Measurements from ENCODE around the gene ST8SIA6.
"Not testable (repeated sequence)": the region's sequence is repeated elsewhere in the genome, so short reads cannot be mapped to it uniquely, and the experiment has no call there.

ST8SIA6 gene

GRCh38 chr10:17410907-17411306 is 43.5 kb downstream of the ST8SIA6 start:
- Histone ChIP-seq H3K9me3 (ENCODE audit: control insufficient read depth, insufficient read depth, low read length) (no peaks in the 10 kb centered on the region), H3K4me3 (ENCODE audit: low read depth, low read length) (no peak overlapping the region), H3K4me1 (ENCODE audit: control insufficient read depth, insufficient read depth, low read length) (peaks cover 7% of the 10 kb centered on the region), H3K9ac (ENCODE audit: low read depth, low read length) (no peak overlapping the region), H3K36me3 (ENCODE audit: control insufficient read depth, insufficient read depth, low read length) (no peaks in the 10 kb centered on the region), H3K27ac (ENCODE audit: low read depth, low read length) (no peak overlapping the region), H3K27me3 (ENCODE audit: control insufficient read depth, insufficient read depth, low read length) (no peaks in the 10 kb centered on the region)

- Histone ChIP-seq H3K9me3 (ENCODE audit: control insufficient read depth, insufficient read depth, low read length) (no peaks in the 10 kb centered on the region), H3K4me1 (ENCODE audit: control insufficient read depth, insufficient read depth, low read length) (peaks cover 18% of the 10 kb centered on the region), H3K4me3 (ENCODE audit: low read depth, low read length) (no peak overlapping the region), H3K36me3 (ENCODE audit: control insufficient read depth, insufficient read depth, low read length) (no peaks in the 10 kb centered on the region), H3K27me3 (ENCODE audit: control insufficient read depth, insufficient read depth, low read length) (no peaks in the 10 kb centered on the region), H3K9ac (ENCODE audit: low read depth, low read length) (no peak overlapping the region), H3K27ac (ENCODE audit: low read depth, low read length) (no peak overlapping the region)
These were observed 45.1 kb downstream of the ST8SIA6 start for GRCh38 chr10:17409170-17409733.

- Histone ChIP-seq H3K9me3 (ENCODE audit: control insufficient read depth, insufficient read depth, low read length) (no peaks in the 10 kb centered on the region), H3K4me1 (ENCODE audit: control insufficient read depth, insufficient read depth, low read length) (peaks cover 19% of the 10 kb centered on the region), H3K36me3 (ENCODE audit: control insufficient read depth, insufficient read depth, low read length) (no peaks in the 10 kb centered on the region), H3K27ac (ENCODE audit: low read depth, low read length) (no peak overlapping the region), H3K9ac (ENCODE audit: low read depth, low read length) (no peak overlapping the region), H3K27me3 (ENCODE audit: control insufficient read depth, insufficient read depth, low read length) (no peaks in the 10 kb centered on the region), H3K4me3 (ENCODE audit: low read depth, low read length) (no peak overlapping the region)
These were observed 47.3 kb downstream of the ST8SIA6 start for GRCh38 chr10:17407047-17407446.

- no peak overlapping the region for H3K4me3 ChIP-seq (ENCODE audit: low read depth, low read length)
- no peaks in the 10 kb centered on the region for H3K9me3 ChIP-seq (ENCODE audit: control insufficient read depth, insufficient read depth, low read length)
- peaks cover 19% of the 10 kb centered on the region for H3K4me1 ChIP-seq (ENCODE audit: control insufficient read depth, insufficient read depth, low read length)
- peak overlapping the region; percentile 7; the same call in 1 of the 2 replicates for H3K9ac ChIP-seq (ENCODE audit: low read depth, low read length)
- no peaks in the 10 kb centered on the region for H3K36me3 ChIP-seq (ENCODE audit: control insufficient read depth, insufficient read depth, low read length)
- peak overlapping the region; percentile 82 for H3K27ac ChIP-seq (ENCODE audit: low read depth, low read length)
- H3K27me3 ChIP-seq (ENCODE audit: control insufficient read depth, insufficient read depth, low read length), result no peaks in the 10 kb centered on the region
These were observed 48.2 kb downstream of the ST8SIA6 start for GRCh38 chr10:17406036-17406834.

- Histone ChIP-seq H3K4me3 (ENCODE audit: low read depth, low read length) (no peak overlapping the region), H3K9ac (ENCODE audit: low read depth, low read length) (no peak overlapping the region), H3K27ac (ENCODE audit: low read depth, low read length) (no peak overlapping the region), H3K4me1 (ENCODE audit: control insufficient read depth, insufficient read depth, low read length) (peaks cover 19% of the 10 kb centered on the region), H3K27me3 (ENCODE audit: control insufficient read depth, insufficient read depth, low read length) (no peaks in the 10 kb centered on the region), H3K9me3 (ENCODE audit: control insufficient read depth, insufficient read depth, low read length) (no peaks in the 10 kb centered on the region), H3K36me3 (ENCODE audit: control insufficient read depth, insufficient read depth, low read length) (no peaks in the 10 kb centered on the region)
These were observed 51.2 kb downstream of the ST8SIA6 start for GRCh38 chr10:17403161-17403560.

GRCh38 chr10:17402040-17402439 is 52.4 kb downstream of the ST8SIA6 start:
- not testable (repeated sequence) for H3K36me3 ChIP-seq (ENCODE audit: control insufficient read depth, insufficient read depth, low read length); H3K27ac ChIP-seq (ENCODE audit: low read depth, low read length); H3K9me3 ChIP-seq (ENCODE audit: control insufficient read depth, insufficient read depth, low read length); H3K4me3 ChIP-seq (ENCODE audit: low read depth, low read length); H3K9ac ChIP-seq (ENCODE audit: low read depth, low read length); H3K27me3 ChIP-seq (ENCODE audit: control insufficient read depth, insufficient read depth, low read length)
- H3K4me1 ChIP-seq (ENCODE audit: control insufficient read depth, insufficient read depth, low read length), result peaks cover 19% of the 10 kb centered on the region

GRCh38 chr10:17396004-17396403 is 58.4 kb downstream of the ST8SIA6 start:
- no peak overlapping the region for H3K27ac ChIP-seq (ENCODE audit: low read depth, low read length)
- H3K4me3 ChIP-seq (ENCODE audit: low read depth, low read length), result no peak overlapping the region
- H3K27me3 ChIP-seq (ENCODE audit: control insufficient read depth, insufficient read depth, low read length), result no peaks in the 10 kb centered on the region
- no peaks in the 10 kb centered on the region for H3K36me3 ChIP-seq (ENCODE audit: control insufficient read depth, insufficient read depth, low read length)
- H3K4me1 ChIP-seq (ENCODE audit: control insufficient read depth, insufficient read depth, low read length), result no peaks in the 10 kb centered on the region
- no peak overlapping the region for H3K9ac ChIP-seq (ENCODE audit: low read depth, low read length)
- H3K9me3 ChIP-seq (ENCODE audit: control insufficient read depth, insufficient read depth, low read length), result no peaks in the 10 kb centered on the region

- no peak overlapping the region for H3K9ac ChIP-seq (ENCODE audit: low read depth, low read length)
These were observed 59.5 kb downstream of the ST8SIA6 start for GRCh38 chr10:17394854-17395253.

GRCh38 chr10:17387861-17388503 is 66.4 kb downstream of the ST8SIA6 start:
- Histone ChIP-seq H3K4me1 (ENCODE audit: control insufficient read depth, insufficient read depth, low read length) (peaks cover 9% of the 10 kb centered on the region; the same call in 1 of the 2 replicates), H3K36me3 (ENCODE audit: control insufficient read depth, insufficient read depth, low read length) (no peaks in the 10 kb centered on the region), H3K27ac (ENCODE audit: low read depth, low read length) (peak overlapping the region; percentile 21), H3K9ac (ENCODE audit: low read depth, low read length) (no peak overlapping the region), H3K4me3 (ENCODE audit: low read depth, low read length) (no peak overlapping the region), H3K9me3 (ENCODE audit: control insufficient read depth, insufficient read depth, low read length) (peaks cover 3% of the 10 kb centered on the region; the same call in 1 of the 2 replicates), H3K27me3 (ENCODE audit: control insufficient read depth, insufficient read depth, low read length) (no peaks in the 10 kb centered on the region)

More at GRCh38 chr10:17394854-17395253, 59.5 kb downstream of the ST8SIA6 start:
- H3K9me3 ChIP-seq (ENCODE audit: control insufficient read depth, insufficient read depth, low read length), result no peaks in the 10 kb centered on the region
- H3K36me3 ChIP-seq (ENCODE audit: control insufficient read depth, insufficient read depth, low read length), result no peaks in the 10 kb centered on the region
- H3K27ac ChIP-seq (ENCODE audit: low read depth, low read length), result no peak overlapping the region
- H3K27me3 ChIP-seq (ENCODE audit: control insufficient read depth, insufficient read depth, low read length), result no peaks in the 10 kb centered on the region
- no peak overlapping the region for H3K4me3 ChIP-seq (ENCODE audit: low read depth, low read length)
- H3K4me1 ChIP-seq (ENCODE audit: control insufficient read depth, insufficient read depth, low read length), result no peaks in the 10 kb centered on the region

- no peaks in the 10 kb centered on the region for H3K27me3 ChIP-seq (ENCODE audit: control insufficient read depth, insufficient read depth, low read length)
- peaks cover 3% of the 10 kb centered on the region; the same call in 1 of the 2 replicates for H3K9me3 ChIP-seq (ENCODE audit: control insufficient read depth, insufficient read depth, low read length)
- no peak overlapping the region for H3K27ac ChIP-seq (ENCODE audit: low read depth, low read length)
- H3K4me1 ChIP-seq (ENCODE audit: control insufficient read depth, insufficient read depth, low read length), result peaks cover 9% of the 10 kb centered on the region; the same call in 1 of the 2 replicates
- no peaks in the 10 kb centered on the region for H3K36me3 ChIP-seq (ENCODE audit: control insufficient read depth, insufficient read depth, low read length)
- H3K9ac ChIP-seq (ENCODE audit: low read depth, low read length), result no peak overlapping the region
- H3K4me3 ChIP-seq (ENCODE audit: low read depth, low read length), result no peak overlapping the region
These were observed 67.7 kb downstream of the ST8SIA6 start for GRCh38 chr10:17386616-17387075.

- no peaks in the 10 kb centered on the region for H3K27me3 ChIP-seq (ENCODE audit: control insufficient read depth, insufficient read depth, low read length)
- no peak overlapping the region for H3K9ac ChIP-seq (ENCODE audit: low read depth, low read length)
- H3K4me3 ChIP-seq (ENCODE audit: low read depth, low read length), result no peak overlapping the region
- H3K9me3 ChIP-seq (ENCODE audit: control insufficient read depth, insufficient read depth, low read length), result peaks cover 3% of the 10 kb centered on the region; the same call in 1 of the 2 replicates
- H3K36me3 ChIP-seq (ENCODE audit: control insufficient read depth, insufficient read depth, low read length), result no peaks in the 10 kb centered on the region
- H3K4me1 ChIP-seq (ENCODE audit: control insufficient read depth, insufficient read depth, low read length), result peaks cover 13% of the 10 kb centered on the region
- H3K27ac ChIP-seq (ENCODE audit: low read depth, low read length), result no peak overlapping the region
These were observed 68.4 kb downstream of the ST8SIA6 start for GRCh38 chr10:17386021-17386420.
